Activated naive CD8-positive, alpha-beta T cell treated with anti-CD3 and anti-CD28 coated beads for 36 hours (primary cell): ENCODE data around the gene JMJD1C. TPM values are rescaled to one million over a fixed set of nuclear protein-coding genes. Genes with fewer than 3 reads are reported as not detected.

Experiments used
- DNase-seq: peaks from one replicate; pipeline ENCODE4 v3.0.0; 2021
- H3K27ac Mint-ChIP-seq: one replicate; pipeline ENCODE4 v1.8.0; 2022; ENCODE audit warnings: mild to moderate bottlenecking, moderate library complexity, mixed read lengths
- H3K27me3 Mint-ChIP-seq: one replicate; pipeline ENCODE4 v1.8.0; 2022; ENCODE audit warnings: mild to moderate bottlenecking, mixed read lengths
- H3K36me3 Mint-ChIP-seq: one replicate; pipeline ENCODE4 v1.8.0; 2021; ENCODE audit warnings: mild to moderate bottlenecking, mixed read lengths
- H3K4me1 Mint-ChIP-seq: one replicate; pipeline ENCODE4 v1.8.0; 2021; ENCODE audit warnings: mixed read lengths
- H3K4me3 Mint-ChIP-seq: one replicate; pipeline ENCODE4 v1.8.0; 2022; ENCODE audit warnings: mild to moderate bottlenecking, moderate library complexity, mixed read lengths
- H3K9me3 Mint-ChIP-seq: one replicate; pipeline ENCODE4 v1.8.0; 2022; ENCODE audit warnings: mixed read lengths
- total RNA-seq, 2 experiments: library from RNA; stranded (reverse); gene quantifications; one replicate each; pipeline ENCODE4 v1.2.3, GENCODE V29; 2021

JMJD1C gene
- total RNA-seq, 2 experiments from 2014 or later = 48.4 to 52.0 TPM

- H3K9me3 Mint-ChIP-seq = no peaks in the 10 kb centered on the region
- peak overlapping the region; percentile 99 for H3K4me3 Mint-ChIP-seq
- peaks cover 14% of the 10 kb centered on the region for H3K36me3 Mint-ChIP-seq
- H3K27me3 Mint-ChIP-seq = no peaks in the 10 kb centered on the region
- DNase-seq = no peak
- H3K4me1 Mint-ChIP-seq = peaks cover 33% of the 10 kb centered on the region
- H3K27ac Mint-ChIP-seq = peak overlapping the region; percentile 97
Measured at GRCh38 chr10:63265683-63266235, 200.0 kb downstream of the JMJD1C start.

- H3K27me3 Mint-ChIP-seq = no peaks in the 10 kb centered on the region
- H3K27ac Mint-ChIP-seq = peak overlapping the region; percentile 97
- peak; percentile 27 for DNase-seq
- peaks cover 16% of the 10 kb centered on the region for H3K36me3 Mint-ChIP-seq
- peak overlapping the region; percentile 99 for H3K4me3 Mint-ChIP-seq
- peaks cover 30% of the 10 kb centered on the region for H3K4me1 Mint-ChIP-seq
- H3K9me3 Mint-ChIP-seq = no peaks in the 10 kb centered on the region
Measured at GRCh38 chr10:63265222-63265617, 200.6 kb downstream of the JMJD1C start.

- Mint-ChIP-seq H3K4me3 (peak overlapping the region; percentile 99), H3K9me3 (no peaks in the 10 kb centered on the region)
Measured at GRCh38 chr10:63264617-63265221, 201.1 kb downstream of the JMJD1C start.

DNA sequence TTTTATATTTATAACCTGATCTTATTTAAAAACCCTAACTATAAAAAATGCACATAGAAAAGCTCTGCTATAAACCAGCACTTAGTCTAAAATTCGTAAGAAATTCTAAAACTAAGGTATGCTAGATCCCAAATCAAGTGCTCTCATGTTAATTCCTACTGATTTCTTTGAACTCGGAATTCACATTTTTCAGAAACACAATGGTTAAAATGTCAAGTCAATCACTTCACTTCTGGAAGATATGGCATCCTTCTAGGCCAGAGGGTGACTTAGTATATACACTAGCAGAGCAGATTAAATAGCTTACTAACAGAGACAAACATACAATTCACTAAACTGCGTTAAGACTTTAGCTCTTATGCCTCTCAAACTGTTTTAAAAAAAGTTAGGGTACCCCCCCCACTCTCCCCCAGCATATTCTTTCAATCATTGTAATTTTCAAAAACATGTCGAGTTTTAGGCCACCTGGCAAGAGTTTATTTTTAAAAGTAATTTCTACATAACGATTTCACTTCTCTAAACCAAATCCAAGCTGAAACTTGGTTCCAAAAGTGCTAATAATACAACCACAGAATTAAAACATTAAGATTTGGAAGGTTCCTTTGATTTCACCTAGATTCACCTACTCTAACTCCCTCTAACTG lies 203.2 kb downstream of the JMJD1C start:
- H3K4me1 Mint-ChIP-seq = peaks cover 53% of the 10 kb centered on the region
- no peak for DNase-seq
- peak overlapping the region; percentile 24 for H3K4me3 Mint-ChIP-seq
- peaks cover 36% of the 10 kb centered on the region for H3K36me3 Mint-ChIP-seq
- peak overlapping the region; percentile 54 for H3K27ac Mint-ChIP-seq
- H3K27me3 Mint-ChIP-seq = no peaks in the 10 kb centered on the region
- no peaks in the 10 kb centered on the region for H3K9me3 Mint-ChIP-seq

More at GRCh38 chr10:63264617-63265221, 201.1 kb downstream of the JMJD1C start:
- H3K27me3 Mint-ChIP-seq = no peaks in the 10 kb centered on the region
- peak overlapping the region; percentile 97 for H3K27ac Mint-ChIP-seq
- H3K4me1 Mint-ChIP-seq = peaks cover 32% of the 10 kb centered on the region
- DNase-seq = no peak
- H3K36me3 Mint-ChIP-seq = peaks cover 20% of the 10 kb centered on the region

DNA sequence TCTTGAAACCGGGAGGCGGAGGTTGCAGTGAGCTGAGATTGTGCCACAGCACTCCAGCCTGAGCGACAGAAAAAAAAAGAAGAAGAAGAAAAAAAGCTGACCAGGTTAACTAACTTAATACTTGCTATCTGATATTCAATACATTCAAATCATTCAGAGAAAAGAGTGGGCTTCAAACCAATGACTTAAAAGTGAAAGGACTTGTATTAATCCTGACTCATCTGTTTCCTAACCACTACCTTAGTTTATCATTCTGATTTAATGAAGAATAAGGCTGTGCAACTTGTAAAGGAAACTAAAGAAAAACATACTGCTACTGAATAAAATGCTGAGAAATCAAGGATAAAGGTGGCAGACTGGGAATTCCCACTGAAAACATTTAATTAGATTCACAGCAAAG lies 204.3 kb downstream of the JMJD1C start:
- peaks cover 60% of the 10 kb centered on the region for H3K4me1 Mint-ChIP-seq

DNA sequence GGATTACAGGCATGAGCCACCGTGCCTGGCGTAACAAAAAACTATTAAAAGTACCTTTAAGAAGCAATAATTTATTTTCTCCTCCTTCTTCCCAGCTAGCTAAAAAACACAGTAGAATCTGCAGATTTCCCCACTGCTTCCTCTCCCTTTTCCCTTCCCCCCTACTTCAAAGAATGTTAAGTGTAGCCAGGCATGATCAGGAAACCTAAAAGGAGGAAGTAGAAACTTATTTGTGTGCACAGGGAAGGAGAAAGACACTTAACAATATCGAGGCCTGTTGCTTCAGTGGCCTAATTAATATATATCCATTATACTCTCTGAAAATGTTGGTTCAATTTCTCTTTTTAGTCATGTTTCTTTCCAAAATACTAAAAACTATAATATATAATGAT lies 204.9 kb downstream of the JMJD1C start:
- no peak for DNase-seq
- H3K36me3 Mint-ChIP-seq = peaks cover 42% of the 10 kb centered on the region
- no peaks in the 10 kb centered on the region for H3K27me3 Mint-ChIP-seq
- H3K4me1 Mint-ChIP-seq = peaks cover 64% of the 10 kb centered on the region
- H3K9me3 Mint-ChIP-seq = no peaks in the 10 kb centered on the region
- peak overlapping the region; percentile 51 for H3K4me3 Mint-ChIP-seq
- H3K27ac Mint-ChIP-seq = peak overlapping the region; percentile 83

More for the DNA sequence above, 204.3 kb downstream of the JMJD1C start:
- Mint-ChIP-seq H3K36me3 (peaks cover 39% of the 10 kb centered on the region), H3K27ac (peak overlapping the region; percentile 73), H3K4me3 (peak overlapping the region; percentile 32), H3K27me3 (no peaks in the 10 kb centered on the region), H3K9me3 (no peaks in the 10 kb centered on the region)
- no peak for DNase-seq

GRCh38 chr10:63260103-63260859 lies 205.5 kb downstream of the JMJD1C start:
- peaks cover 43% of the 10 kb centered on the region for H3K36me3 Mint-ChIP-seq
- H3K9me3 Mint-ChIP-seq = no peaks in the 10 kb centered on the region
- H3K4me3 Mint-ChIP-seq = no peak overlapping the region
- DNase-seq = no peak
- H3K27ac Mint-ChIP-seq = peak overlapping the region; percentile 83
- H3K4me1 Mint-ChIP-seq = peaks cover 65% of the 10 kb centered on the region
- no peaks in the 10 kb centered on the region for H3K27me3 Mint-ChIP-seq

- Mint-ChIP-seq H3K27me3 (no peaks in the 10 kb centered on the region), H3K4me3 (no peak overlapping the region), H3K36me3 (peaks cover 48% of the 10 kb centered on the region), H3K9me3 (no peaks in the 10 kb centered on the region), H3K4me1 (peaks cover 73% of the 10 kb centered on the region), H3K27ac (peak overlapping the region; percentile 47)
- DNase-seq = no peak
Measured at GRCh38 chr10:63258920-63259678, 206.7 kb downstream of the JMJD1C start.

- H3K9me3 Mint-ChIP-seq = no peaks in the 10 kb centered on the region
- H3K27ac Mint-ChIP-seq = peak overlapping the region; percentile 4
- peaks cover 73% of the 10 kb centered on the region for H3K4me1 Mint-ChIP-seq
- H3K4me3 Mint-ChIP-seq = no peak overlapping the region
- no peak for DNase-seq
- peaks cover 53% of the 10 kb centered on the region for H3K36me3 Mint-ChIP-seq
- H3K27me3 Mint-ChIP-seq = no peaks in the 10 kb centered on the region
Measured at GRCh38 chr10:63257778-63258177, 208.0 kb downstream of the JMJD1C start.

DNA sequence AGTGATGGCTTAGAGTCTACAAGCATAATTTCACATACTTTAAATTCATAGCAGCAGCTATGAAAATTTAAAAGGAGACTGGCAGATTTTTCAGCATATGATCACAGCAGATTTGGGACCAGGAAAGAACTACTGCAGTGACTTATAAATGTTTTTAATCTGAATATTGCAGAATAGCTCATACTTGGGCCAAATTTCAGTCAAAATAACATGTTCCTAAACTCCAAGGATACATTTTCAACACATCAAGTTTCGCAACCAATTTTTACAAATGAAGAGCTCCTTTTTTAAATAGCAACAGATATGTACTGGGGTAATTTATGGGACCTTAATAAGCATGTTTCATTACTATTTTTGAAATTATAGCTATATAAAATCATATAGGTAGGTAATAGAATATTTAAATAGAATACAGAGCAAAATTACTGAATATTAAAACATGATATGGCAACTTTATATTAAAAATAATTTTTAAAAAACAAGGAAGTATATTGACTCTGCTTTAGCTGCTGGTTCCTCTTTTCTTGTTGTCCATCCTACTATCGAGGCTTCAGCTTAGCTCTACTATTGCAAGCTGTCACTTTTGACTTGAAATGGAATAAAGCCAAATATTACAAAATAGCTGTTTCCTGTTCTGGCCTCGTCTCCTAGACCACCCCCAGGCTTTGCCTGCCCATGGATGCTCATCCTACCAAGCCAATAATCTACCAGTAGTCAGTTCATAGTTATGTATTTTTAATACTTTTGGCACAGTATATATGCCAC lies 209.6 kb downstream of the JMJD1C start:
- Mint-ChIP-seq H3K4me1 (peaks cover 64% of the 10 kb centered on the region), H3K9me3 (no peaks in the 10 kb centered on the region), H3K36me3 (peaks cover 56% of the 10 kb centered on the region), H3K27me3 (no peaks in the 10 kb centered on the region), H3K4me3 (no peak overlapping the region), H3K27ac (peak overlapping the region; percentile 34)
- no peak for DNase-seq

DNA sequence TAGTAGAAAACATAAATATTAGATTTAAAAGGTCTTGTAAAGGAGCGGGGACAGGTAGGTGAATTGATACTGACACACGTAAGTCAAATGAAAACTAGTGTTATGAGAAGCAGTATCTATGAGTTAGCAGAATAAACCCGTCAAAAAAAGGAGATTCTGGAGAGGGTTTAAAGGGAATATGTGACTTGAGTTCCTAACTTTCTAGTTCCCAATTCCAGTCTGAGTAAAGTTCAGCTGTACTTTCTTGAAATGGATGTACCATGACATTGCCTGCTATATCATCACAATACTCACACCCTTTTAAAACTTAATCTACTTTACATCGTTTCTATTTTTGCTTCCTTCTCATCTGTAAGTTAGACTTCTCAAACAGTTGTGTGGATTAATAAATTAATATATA lies 210.5 kb downstream of the JMJD1C start:
- Mint-ChIP-seq H3K36me3 (peaks cover 51% of the 10 kb centered on the region), H3K4me3 (no peak overlapping the region), H3K9me3 (no peaks in the 10 kb centered on the region), H3K4me1 (peaks cover 63% of the 10 kb centered on the region), H3K27me3 (no peaks in the 10 kb centered on the region), H3K27ac (no peak overlapping the region)
- no peak for DNase-seq

GRCh38 chr10:63253040-63253439 lies 212.7 kb downstream of the JMJD1C start:
- Mint-ChIP-seq H3K27ac (no peak overlapping the region), H3K36me3 (peaks cover 46% of the 10 kb centered on the region), H3K27me3 (no peaks in the 10 kb centered on the region), H3K4me3 (no peak overlapping the region), H3K9me3 (peaks cover 2% of the 10 kb centered on the region), H3K4me1 (peaks cover 43% of the 10 kb centered on the region)
- DNase-seq = no peak

DNA sequence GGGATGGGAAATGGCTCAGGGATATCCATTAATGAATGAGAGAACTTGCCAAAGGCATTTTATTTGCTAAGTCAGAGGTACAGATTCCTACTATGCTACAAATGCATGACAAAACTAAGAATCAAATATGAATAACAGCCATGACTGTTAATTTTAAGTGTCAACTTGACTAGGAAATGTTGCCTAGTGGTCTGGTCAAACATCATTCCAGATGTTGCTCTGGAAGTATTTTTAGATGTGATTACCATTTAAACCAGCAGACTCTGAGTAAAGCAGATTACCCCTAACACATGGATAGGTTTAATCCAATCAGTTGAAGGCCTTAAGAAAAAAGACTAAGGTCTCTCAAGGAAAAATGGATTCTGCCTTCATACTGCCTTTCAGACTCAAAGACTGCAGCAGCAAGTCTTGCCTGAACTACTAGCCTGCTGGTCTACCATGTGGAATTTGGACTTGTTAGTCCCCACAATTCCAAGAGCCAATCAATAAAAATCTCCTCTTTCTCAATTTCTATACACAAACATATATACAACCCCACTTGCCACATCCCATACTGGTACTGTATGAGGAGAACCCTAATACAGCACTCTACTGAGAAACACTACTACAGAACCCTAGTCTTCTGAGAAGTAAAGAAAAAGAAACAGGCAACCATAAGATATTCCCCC lies 213.5 kb downstream of the JMJD1C start:
- Mint-ChIP-seq H3K36me3 (peaks cover 48% of the 10 kb centered on the region), H3K4me1 (peaks cover 35% of the 10 kb centered on the region), H3K27me3 (no peaks in the 10 kb centered on the region), H3K9me3 (peaks cover 2% of the 10 kb centered on the region), H3K4me3 (no peak overlapping the region), H3K27ac (peak overlapping the region; percentile 22)
- DNase-seq = no peak

DNA sequence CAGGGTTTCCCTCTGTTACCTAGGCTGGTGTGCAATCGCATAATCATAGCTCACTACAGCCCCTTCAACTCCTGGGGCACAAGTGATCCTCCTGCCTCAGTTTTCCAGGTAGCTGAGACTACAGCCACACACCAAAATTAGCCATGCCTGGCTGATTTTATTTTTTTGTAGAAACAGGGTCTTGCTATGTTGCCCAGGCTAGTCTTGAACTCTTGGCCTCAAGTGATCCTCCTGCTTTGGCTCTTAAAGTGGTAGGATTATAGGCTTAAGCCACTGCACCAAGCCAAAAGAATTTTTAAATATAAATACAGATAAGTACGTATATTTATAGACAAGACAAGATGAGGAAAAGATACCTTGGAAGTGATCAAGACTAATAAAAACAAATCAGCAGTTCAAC lies 215.7 kb downstream of the JMJD1C start:
- Mint-ChIP-seq H3K36me3 (peaks cover 55% of the 10 kb centered on the region), H3K9me3 (peaks cover 14% of the 10 kb centered on the region), H3K4me3 (no peak overlapping the region), H3K4me1 (peaks cover 32% of the 10 kb centered on the region), H3K27me3 (no peaks in the 10 kb centered on the region), H3K27ac (no peak overlapping the region)
- no peak for DNase-seq
